GM13977 (cell line): Measurements from ENCODE around the gene MTA1.

ENCODE experiments used
- DNase-seq: peaks from one replicate; pipeline ENCODE4 v3.0.0; 2012; ENCODE audit warnings: low spot score
- in situ Hi-C: fragments of 300-500 bp; cut with MboI; formaldehyde crosslinking; loops from one replicate; pipeline ENCODE4 v1.12.0; 2022; ENCODE audit warnings: low sequenced_read_pairs, low pct_unique_long_range_greater_than_20kb, mixed read lengths, inconsistent platforms; ENCODE audit not compliant: unreplicated experiment
- TF ChIP-seq, protein P1 (sequence below): IDR thresholded peaks from 2 replicates; pipeline ENCODE4 v1.5.1; 2012; ENCODE audit warnings: mild to moderate bottlenecking, control low read depth; ENCODE audit not compliant: insufficient read depth; ENCODE audit errors: extremely low read depth, missing control alignments

MTA1 gene

DNA sequence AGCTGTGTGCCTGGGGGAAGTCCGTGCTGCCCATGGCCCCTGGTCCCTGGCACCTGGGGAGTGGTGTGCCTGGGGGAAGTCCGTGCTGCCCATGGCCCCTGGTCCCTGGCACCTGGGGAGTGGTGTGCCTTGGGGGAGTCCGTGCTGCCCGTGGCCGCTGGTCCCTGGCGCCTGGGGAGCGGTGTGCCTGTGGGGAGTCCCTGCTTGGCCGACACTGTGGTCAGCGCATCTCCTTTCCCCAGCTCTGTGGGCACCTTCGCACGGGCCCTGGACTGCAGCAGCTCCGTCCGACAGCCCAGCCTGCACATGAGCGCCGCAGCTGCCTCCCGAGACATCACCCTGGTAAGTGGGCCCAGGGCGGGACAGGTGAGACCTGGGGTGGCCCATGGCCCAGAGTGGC is 40.5 kb downstream of the MTA1 start:
- TF ChIP-seq, protein P1, sequence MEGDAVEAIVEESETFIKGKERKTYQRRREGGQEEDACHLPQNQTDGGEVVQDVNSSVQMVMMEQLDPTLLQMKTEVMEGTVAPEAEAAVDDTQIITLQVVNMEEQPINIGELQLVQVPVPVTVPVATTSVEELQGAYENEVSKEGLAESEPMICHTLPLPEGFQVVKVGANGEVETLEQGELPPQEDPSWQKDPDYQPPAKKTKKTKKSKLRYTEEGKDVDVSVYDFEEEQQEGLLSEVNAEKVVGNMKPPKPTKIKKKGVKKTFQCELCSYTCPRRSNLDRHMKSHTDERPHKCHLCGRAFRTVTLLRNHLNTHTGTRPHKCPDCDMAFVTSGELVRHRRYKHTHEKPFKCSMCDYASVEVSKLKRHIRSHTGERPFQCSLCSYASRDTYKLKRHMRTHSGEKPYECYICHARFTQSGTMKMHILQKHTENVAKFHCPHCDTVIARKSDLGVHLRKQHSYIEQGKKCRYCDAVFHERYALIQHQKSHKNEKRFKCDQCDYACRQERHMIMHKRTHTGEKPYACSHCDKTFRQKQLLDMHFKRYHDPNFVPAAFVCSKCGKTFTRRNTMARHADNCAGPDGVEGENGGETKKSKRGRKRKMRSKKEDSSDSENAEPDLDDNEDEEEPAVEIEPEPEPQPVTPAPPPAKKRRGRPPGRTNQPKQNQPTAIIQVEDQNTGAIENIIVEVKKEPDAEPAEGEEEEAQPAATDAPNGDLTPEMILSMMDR: no peak
- DNase-seq: no peak
- in situ Hi-C loops: no loop called here

DNA sequence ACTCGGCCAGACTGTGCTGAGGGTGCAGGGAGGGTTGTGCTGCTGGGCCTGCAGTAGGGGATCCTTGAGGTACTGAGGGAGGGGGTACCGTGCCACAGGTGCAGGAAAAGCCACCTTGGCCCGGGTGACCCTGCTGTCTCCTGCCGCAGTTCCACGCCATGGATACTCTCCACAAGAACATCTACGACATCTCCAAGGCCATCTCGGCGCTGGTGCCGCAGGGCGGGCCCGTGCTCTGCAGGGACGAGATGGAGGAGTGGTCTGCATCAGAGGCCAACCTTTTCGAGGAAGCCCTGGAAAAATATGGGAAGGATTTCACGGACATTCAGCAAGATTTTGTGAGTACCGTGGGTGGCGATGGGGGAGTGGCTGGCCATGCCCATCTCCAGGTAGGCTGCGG is 41.0 kb downstream of the MTA1 start:
- TF ChIP-seq, protein P1: no peak
- in situ Hi-C loops: no loop called here
- DNase-seq: no peak

DNA sequence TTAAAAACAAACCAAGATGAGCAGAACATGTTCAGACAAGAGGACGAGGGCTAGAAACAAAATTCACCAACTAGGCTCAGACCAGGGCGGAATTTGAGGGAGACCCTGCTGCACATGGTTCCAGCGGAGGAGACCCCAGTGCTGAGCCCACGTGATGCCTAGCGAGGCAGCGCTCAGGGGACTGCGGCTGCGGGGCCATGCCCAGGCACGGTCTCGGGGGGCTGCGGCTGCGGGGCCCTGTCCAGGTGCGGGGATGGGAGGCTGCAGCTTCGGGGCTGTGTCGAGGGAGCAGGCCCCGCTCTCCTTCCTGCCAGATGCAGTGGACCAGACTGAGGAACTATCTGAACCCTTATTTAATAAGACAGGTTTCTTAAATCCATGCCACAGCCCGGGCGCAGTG is 42.3 kb downstream of the MTA1 start:
- in situ Hi-C loops: no loop called here
- TF ChIP-seq, protein P1: no peak
- DNase-seq: no peak

DNA sequence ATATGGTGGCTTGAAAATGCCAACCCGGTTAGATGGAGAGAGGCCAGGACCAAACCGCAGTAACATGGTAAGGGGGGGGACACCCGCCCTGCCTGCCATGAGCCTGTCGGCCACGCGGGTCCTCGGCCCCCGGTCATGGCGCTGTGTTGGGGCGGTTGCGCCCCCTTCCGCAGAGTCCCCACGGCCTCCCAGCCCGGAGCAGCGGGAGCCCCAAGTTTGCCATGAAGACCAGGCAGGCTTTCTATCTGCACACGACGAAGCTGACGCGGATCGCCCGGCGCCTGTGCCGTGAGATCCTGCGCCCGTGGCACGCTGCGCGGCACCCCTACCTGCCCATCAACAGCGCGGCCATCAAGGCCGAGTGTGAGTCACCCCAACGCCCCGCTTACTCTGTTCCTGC is 44.9 kb downstream of the MTA1 start:
- TF ChIP-seq, protein P1: no peak
- no peak for DNase-seq
- in situ Hi-C loops: no loop called here

DNA sequence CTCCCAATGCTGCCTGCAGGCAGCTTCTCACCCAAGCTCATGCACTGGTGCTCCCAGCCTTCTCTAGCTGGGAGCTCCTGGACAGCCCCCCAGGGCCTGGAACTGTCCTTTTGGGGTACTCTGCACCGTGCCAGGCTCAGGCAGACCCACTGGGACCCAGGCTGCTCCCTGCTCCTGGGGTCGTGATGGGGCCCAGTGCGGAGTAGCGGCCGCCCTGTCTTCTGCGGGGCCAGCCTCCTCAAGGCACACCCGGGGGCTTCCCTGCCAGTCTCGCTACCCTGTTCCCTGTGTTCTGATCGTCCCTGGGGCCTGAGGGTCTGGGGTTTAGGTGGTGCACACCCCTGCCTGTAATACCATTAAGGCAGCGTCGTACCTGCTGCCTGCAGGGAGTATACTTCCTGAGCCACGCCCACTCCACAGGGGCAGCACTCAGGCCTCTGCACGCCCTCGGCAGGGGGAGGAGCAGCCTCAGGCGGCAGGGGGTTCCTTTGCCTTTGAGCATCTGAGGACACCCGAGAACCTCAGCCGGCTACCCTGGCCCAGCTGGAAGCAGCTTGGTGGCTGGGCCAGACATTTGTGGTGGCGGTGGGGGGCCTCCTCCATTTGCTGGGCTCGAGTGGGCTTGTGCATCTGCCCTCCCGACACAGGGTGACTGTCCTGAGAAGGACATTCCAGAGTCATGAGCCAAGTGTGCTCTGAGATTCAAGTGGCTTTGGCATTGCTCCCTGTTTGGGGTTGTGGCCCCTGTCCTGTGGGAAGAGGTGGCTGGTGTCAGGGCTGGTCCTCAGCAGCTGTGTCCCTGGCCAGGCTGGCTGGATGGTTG is 45.8 kb downstream of the MTA1 start:
- in situ Hi-C loops: no loop called here
- DNase-seq: no peak
- TF ChIP-seq, protein P1: no peak

DNA sequence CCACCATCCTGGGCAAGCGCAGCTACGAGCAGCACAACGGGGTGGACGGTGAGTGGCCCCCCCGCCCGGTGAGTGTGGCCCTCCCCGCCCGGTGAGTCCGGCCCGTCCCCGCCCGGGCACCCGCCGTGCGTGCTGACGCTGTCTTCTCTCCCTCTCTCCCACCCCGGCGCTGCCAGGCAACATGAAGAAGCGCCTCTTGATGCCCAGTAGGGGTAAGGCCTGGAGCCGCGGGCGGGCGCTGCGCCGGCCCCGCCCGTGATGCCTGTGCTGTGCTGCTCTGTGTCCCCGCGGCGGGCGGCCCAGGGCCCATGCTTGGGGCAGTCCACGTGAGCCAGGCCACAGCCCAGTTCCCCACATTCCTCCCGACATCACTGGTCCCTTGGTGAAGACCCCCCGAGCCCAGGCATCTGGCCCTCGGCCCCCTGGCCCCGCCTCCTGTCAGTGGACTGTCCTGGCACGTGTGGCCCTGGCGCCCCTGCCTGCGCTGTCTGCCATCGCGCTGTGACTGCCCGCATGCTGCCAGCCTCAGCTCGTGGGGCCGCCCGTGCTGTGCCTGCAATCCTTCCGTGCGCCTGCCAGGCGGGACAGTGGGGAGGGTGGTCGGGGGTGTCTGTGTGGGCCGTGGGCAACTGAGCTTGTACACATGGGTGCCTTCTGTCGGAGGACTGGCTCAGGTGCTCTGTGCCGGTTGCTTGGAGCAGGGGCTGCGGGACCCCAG is 47.1 kb downstream of the MTA1 start:
- in situ Hi-C loops: no loop called here
- DNase-seq: no peak
- TF ChIP-seq, protein P1: no peak
